Skin of body (tissue), 2 donors: ENCODE data around the gene UBE2O. TPM values are rescaled to one million over a fixed set of nuclear protein-coding genes. Genes with fewer than 3 reads are reported as not detected.

ENCODE experiments used
- DNase-seq: peaks from one replicate; lab custom pipeline; 2025; lab: John Stamatoyannopoulos, UW
- total RNA-seq: library from RNA; depleted of rRNA; stranded (reverse); fragments of >200 nt; gene quantifications from one replicate; pipeline ENCODE4 v1.2.3, GENCODE V29; 2014

Gene UBE2O
- total RNA-seq, 1 donor from 2014 or later: 20.2 TPM

- DNase-seq: no peak
Measured at GRCh38 chr17:76441686-76442340, 11.1 kb downstream of the UBE2O start.

DNA sequence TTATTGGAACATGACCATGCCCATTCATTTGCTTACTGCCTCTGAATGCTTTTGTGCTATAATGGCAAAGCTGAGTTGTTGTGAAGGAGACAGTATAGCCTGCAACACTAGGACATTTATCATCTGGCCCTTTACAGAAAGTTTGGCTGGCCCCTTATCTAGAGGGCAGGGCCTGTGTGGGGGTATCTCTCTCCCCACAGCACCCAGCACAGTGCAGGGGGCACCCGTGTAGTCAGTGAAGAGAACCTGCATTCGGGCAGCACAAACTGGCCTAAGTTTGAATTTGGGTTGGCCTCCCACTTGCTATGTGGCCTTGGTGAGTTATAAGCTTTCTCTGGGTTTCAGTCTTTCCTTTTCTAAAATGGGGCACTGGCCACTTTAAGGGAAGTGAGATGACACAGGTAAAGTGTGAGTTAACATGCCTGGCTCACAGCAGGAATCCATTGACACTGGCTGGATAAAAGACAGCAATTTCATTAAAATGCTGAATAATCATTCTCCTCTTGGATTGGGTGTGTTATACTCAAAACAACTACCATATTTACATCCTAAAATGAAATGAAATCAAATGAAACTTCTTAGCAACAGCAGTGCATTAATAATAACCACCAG is 12.1 kb downstream of the UBE2O start:
- no peak for DNase-seq

- DNase-seq: no peak
Measured at GRCh38 chr17:76439314-76439928, 13.5 kb downstream of the UBE2O start.

DNA sequence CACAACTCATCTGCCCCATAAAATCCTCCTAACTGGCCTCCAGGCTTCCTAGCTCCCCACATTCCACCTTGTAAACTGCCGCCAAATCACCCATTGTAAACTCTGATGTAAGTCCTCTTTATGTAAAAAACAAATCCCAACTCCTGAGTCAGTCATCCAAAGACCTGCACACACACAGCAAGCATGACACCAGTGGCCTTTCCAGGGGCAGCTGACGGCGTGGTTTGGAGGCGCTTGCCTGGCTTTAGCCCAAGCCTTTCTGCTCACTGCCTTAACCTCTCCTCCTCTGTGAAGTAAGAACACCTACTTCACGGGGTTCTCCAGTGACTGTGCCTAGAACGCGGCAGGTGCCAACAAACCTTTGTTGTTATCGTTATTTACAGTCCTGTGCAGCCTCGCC is 14.0 kb downstream of the UBE2O start:
- no peak for DNase-seq

- no peak for DNase-seq
Measured at GRCh38 chr17:76437467-76438402, 15.2 kb downstream of the UBE2O start.

DNA sequence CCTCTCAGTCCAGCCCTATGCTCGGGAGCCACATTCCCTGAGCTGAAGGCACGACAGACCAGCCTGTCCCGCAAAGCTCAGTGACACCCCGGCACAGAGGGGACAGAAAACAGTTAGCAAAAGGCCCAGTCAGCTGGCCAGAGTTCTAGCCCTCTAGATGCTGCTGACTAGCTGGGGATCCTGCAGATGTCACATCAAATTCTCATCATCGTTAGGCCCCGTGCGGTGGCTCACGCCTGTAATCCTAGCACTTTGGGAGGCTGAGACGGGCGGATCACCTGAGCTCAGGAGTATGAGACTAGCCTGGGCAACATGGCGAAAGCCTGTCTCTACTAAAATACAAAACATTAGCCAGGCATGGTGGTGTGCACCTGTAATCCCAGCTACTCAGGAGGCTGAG is 17.2 kb downstream of the UBE2O start:
- no peak for DNase-seq

- DNase-seq: no peak
Measured at GRCh38 chr17:76434870-76435269, 18.1 kb downstream of the UBE2O start.

- DNase-seq: no peak
Measured at GRCh38 chr17:76433693-76434092, 19.3 kb downstream of the UBE2O start.

- no peak for DNase-seq
Measured at GRCh38 chr17:76432712-76433336, 20.1 kb downstream of the UBE2O start.

DNA sequence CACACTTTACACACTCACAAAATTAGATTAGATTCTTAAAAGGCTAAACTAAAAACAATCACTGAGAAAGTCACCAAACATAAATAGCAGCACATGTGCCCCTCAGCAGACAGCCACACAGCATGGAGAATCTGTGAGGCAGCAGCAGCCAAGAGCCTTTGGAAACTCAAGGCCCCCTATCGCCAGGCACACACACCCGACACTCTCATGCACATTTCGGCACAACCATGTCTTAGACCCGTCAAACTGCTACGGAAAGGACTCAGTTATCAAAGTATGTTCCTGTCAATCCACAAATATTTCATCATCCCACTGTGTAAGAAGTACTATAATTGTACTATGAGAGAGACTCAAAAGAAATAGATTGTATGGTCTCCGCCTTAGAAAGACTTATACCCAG is 20.9 kb downstream of the UBE2O start:
- peak; percentile 31 for DNase-seq

DNA sequence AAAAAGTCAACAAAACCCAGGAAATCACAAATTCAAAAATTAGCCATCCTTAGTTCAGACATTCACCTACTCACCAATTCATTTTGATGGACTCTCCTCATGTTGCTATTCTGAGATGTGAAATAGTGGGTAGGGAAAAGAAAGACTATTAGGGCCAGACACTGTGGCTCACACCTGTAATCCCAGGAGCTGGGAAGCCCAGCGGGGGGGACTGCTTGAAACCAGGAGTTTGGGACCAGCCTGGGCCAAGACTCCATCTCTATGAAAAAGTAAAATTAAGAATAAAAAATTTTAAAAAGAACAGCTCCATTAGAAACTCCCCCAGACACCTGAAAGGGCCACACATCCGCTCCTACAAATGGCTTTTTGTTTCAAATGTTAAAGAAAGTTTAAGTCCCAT is 21.4 kb downstream of the UBE2O start:
- no peak for DNase-seq

DNA sequence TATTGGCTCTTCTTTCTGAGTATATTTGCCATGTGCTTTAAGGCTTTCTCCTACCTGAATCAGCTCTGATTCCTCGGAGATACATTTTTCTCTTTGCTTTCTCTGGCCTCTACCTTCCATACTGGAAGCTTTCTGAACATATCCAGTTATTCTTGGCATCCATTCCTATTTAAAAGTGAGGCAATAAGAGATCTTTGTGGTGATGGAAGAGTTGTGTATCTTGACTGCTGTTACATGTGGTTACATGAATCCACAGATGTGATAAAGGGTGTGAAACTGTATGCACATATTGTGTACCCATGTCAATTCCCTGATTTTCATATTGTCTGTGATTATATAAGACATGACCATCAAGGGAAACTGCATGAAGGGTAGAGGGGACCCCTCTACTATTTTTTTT is 24.4 kb downstream of the UBE2O start:
- no peak for DNase-seq

DNA sequence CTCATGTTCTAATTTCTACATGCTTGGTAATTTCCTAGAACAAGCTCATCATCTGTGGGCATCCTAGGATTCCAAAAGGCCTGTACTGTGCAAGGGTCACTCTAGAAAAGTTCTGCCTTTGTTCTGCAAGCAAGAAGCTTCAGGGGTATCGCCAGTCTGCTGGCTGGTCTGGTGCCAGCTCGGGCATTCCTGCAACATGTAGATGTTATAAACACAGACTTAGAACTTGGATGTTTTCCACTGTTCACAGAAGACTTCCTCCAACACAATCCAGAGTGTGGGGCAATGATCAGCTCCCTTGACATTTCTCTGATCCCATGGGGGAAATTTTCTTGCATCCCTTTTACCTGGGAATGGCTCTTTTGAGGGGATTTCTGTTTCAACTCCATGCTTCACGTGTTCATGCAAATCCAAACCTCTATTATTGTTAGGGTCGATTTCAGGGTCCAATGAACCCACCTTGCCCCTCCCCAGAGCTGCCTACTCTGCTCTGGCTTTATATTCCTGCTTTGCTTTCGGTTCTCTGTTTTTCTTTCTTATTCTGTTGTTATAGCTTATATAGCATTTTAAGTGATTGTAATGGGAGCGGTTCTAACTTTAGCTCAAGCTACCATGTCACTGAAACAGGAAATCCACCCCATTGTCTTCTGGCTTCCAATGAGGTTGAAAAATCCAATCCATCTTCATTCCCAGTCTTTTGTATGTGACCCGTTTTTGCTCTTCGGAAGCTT is 25.3 kb downstream of the UBE2O start:
- peak; percentile 25 for DNase-seq

DNA sequence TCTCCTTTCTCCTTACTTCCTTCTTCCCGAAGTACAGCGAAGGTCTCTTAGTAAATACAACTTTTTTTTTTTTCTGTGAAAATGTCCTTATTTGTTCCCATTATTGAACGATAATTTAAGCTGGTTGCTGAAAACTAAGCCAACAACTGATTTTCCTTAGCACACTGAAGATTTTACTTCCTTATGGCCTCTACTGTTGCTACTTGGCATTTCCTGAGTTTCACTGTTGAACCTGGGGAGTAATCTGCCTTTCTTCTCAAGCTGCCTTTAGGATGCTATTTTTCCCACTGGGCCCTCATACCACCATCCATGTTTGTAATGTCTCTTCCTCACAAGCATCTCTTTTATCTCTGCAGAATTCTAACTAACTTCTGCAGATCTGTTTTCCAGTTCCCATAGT is 26.1 kb downstream of the UBE2O start:
- no peak for DNase-seq

- no peak for DNase-seq
Measured at GRCh38 chr17:76422860-76423259, 30.1 kb downstream of the UBE2O start.

GRCh38 chr17:76422406-76422805 is 30.5 kb downstream of the UBE2O start:
- no peak for DNase-seq

GRCh38 chr17:76421044-76421407 is 31.9 kb downstream of the UBE2O start:
- DNase-seq: peak; percentile 73

- no peak for DNase-seq
Measured at GRCh38 chr17:76420356-76421043, 32.5 kb downstream of the UBE2O start.

- DNase-seq: no peak
Measured at GRCh38 chr17:76419576-76420260, 33.2 kb downstream of the UBE2O start.
